T1000 (cell line): ENCODE results near the gene BAZ1A.

ENCODE experiments used
- DNase-seq: peaks from one replicate; lab custom pipeline; 2025; ENCODE audit warnings: mixed read lengths; lab: John Stamatoyannopoulos, UW

BAZ1A gene

DNA sequence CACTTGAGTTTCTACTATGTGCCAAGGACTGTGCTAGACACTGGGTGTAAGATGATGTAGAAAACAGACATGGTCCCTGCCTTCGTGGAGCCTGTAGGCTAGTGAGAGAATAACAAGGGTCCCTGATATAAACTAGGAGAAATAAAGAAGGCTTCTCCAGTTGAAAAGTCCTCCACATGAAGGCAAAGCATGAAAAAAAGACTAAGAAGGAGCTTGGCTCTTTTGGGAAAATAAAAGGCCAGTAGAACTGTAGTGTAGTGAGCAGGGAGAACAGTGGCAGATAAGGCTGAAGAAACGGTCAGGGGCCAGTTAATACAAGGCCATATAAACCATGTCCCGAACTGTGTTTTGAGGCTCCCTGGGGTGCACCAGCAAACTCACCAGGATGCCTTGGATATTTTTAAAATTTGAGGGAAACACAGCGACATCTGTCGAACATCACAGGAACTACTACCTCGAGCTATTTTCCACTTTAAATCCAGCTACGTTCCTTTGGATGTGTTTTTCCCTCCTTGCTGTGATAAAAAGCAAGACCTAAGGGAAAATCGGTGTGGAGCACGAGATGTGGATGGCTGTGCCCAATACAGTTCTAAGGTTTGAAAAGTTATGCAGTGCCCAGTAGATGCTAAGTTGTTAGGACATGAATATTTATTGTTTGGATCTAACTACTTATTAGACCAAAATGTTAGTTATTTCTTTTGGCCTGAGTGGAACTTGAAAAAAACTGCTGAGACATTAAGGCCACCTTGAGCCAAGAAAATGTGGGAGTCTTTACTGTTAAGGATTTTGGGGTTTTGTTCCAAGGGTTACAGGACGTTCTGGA, 152.2 kb downstream of the BAZ1A start:
- DNase-seq = peak; percentile 24

DNA sequence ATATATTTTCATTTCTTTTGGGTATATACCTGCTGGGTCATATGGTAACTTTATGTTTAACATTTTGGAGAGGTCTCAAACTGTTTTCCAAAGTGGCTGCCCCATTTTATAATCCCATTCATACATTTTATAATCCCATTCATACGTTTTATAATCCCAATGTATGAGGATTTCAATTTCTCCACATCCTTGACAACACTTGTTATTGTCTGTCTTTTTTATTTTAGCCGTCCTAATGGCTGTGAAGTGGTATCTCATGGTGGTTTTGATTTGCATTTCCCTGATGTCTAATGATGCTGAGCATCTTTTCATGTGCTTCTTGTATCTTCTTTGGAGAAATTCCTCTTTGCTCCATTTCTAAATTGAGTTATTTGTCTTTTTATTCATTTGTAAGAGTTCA, 154.0 kb downstream of the BAZ1A start:
- DNase-seq = no peak

DNA sequence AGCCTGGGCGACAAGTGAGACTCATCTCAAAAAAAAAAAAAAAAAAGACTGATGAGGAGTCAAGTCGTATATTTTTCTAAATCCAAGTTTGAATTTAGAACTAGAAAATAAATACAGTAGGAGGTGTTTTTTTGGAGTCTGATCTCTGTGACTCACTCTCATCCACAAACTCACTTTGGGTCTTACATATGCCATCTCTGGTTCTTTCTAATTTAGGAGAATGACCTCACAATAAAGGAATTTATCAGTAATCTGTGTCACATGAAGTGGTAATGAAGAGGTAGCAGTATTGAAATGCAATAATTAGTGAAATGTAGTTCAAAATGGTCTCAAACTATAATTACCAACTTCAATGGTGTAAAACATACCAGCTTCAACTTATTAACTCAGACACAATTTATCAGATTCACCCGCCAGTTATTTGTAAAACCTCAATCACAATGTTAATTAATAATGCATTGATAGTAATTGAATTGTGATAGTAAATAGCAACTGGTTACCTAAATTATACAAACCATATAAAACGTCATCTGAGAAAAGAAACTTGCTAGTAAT, 156.3 kb downstream of the BAZ1A start:
- DNase-seq = no peak

GRCh38 chr14:34715127-34715863, 159.9 kb downstream of the BAZ1A start:
- DNase-seq = no peak

GRCh38 chr14:34714320-34715126, 160.6 kb downstream of the BAZ1A start, which contains the start of gene CFL2:
TSS of gene CFL2 (minus strand) at chr14:34714593. CDS start at chr14:34714540, 53 bp downstream.
- DNase-seq = peak; percentile 65

DNA sequence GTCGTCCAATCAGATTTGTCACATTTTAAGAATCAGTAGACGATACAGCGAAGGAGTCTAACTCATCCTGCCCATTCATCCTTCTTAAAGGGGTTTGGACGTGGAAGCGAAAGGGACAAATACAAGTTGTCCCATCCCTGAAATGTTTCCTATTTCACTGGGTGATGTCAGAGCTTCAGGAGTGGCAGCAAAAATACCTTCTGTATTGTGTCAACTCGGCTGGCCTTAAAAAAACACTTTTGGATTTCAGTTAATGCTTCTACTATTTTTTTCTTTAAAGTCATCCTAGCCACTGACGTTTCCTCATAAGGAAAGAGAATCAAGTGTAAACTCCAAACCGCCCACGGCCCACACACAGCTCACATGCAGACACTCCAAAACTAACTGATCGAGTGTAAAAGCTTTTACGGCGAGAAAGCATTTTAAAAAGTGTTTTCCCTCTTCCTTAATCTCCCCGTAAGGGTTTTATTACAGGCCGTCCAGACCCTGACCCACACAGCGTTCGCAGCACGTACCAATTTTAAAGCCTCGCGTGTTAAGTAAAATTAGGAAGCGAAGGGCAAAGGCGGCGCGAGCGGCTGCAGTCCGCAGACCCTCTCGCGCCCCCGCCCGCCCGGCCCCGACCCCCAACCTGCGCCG, 161.4 kb downstream of the BAZ1A start:
- DNase-seq = no peak

GRCh38 chr14:34713122-34713680, 162.0 kb downstream of the BAZ1A start:
- no peak for DNase-seq

- DNase-seq = no peak
These were observed 163.1 kb downstream of the BAZ1A start for GRCh38 chr14:34711796-34712712.

- DNase-seq = no peak
These were observed 164.0 kb downstream of the BAZ1A start for GRCh38 chr14:34711169-34711568.

- no peak for DNase-seq
These were observed 164.4 kb downstream of the BAZ1A start for GRCh38 chr14:34710744-34711143.

DNA sequence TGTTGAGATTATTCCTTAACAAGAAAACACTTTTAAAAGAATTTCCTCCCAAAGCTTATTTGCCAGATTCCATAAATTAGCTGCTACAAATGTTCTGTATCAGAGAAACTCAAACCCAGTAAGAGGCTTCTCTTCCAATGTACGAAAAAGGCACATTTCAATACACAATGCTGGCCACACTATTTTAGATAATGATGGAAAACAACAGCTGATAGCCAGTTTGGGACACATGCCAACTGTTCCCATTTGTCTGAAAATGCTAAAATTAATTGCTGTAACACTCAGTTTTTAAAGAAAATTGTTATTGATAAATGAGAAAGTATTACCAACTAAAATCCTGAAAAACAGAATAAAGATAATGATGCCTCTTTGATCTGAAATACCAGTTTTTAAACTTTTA, 165.2 kb downstream of the BAZ1A start:
- no peak for DNase-seq

DNA sequence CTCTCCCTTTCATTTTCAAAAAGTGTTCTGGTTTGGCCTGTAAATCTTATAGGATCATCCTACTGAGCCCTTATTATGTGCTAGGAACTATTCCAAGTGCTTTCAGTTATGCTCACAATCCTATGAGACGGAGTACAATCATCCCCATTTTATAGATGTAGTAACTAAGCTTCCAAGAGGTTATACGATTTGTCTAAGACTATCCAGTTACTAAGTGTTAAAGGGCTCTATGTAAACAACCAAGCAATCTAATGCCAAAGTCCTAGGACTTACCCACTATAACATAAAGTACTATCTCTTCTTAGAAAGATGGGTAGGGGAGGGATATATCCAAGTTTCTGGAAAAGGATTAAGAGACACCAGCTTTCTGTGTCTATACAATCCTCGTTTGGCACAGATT, 167.4 kb downstream of the BAZ1A start:
- no peak for DNase-seq
